SJSA1 (cell line): ENCODE data around the gene KIF26B. TPM values are rescaled to one million over a fixed set of nuclear protein-coding genes. Genes with fewer than 3 reads are reported as not detected.

Source experiments
- DNase-seq, 2 experiments: peaks; one replicate each; pipeline ENCODE4 v3.0.0-alpha.2; 2015 to 2020; ENCODE audit warnings: low spot score in 2 of 2, low read depth in 1 of 2
- H3K27ac ChIP-seq: fragments of 250-450 bp; sonication (Bioruptor Pico); 2 replicates; pipeline ENCODE4 v1.5.1; 2020; ENCODE audit warnings: mild to moderate bottlenecking, moderate library complexity
- H3K27me3 ChIP-seq: fragments of 250-450 bp; sonication (Bioruptor Pico); replicated peaks from 2 replicates; pipeline ENCODE4 v1.5.1; 2020; ENCODE audit warnings: mild to moderate bottlenecking, moderate library complexity
- H3K36me3 ChIP-seq: fragments of 250-450 bp; sonication (Bioruptor Pico); 2 replicates; pipeline ENCODE4 v1.5.1; 2020; ENCODE audit warnings: mild to moderate bottlenecking
- H3K4me1 ChIP-seq: fragments of 250-450 bp; sonication (Bioruptor Pico); replicated peaks from 2 replicates; pipeline ENCODE4 v1.6.1; 2021; ENCODE audit warnings: mild to moderate bottlenecking
- H3K4me3 ChIP-seq: fragments of 250-450 bp; sonication (Bioruptor Pico); 2 replicates; pipeline ENCODE4 v1.5.1; 2020; ENCODE audit warnings: mild to moderate bottlenecking
- H3K9me3 ChIP-seq: fragments of 250-450 bp; sonication (Bioruptor Pico); replicated peaks from 2 replicates; pipeline ENCODE4 v1.5.1; 2020; ENCODE audit warnings: mild to moderate bottlenecking
- total RNA-seq: library from RNA; depleted of rRNA; stranded (reverse); fragments of >200 nt; shearing (Covaris generic); gene quantifications from 2 replicates; pipeline ENCODE4 v1.2.3, GENCODE V29; 2014

Gene KIF26B
- total RNA-seq, 1 experiment from 2014 or later = 5.9 TPM

- H3K4me3 ChIP-seq = no peak overlapping the region
- no peak for DNase-seq
- H3K27ac ChIP-seq = no peak overlapping the region
- H3K9me3 ChIP-seq = no peaks in the 10 kb centered on the region
- no peaks in the 10 kb centered on the region for H3K27me3 ChIP-seq
- no peaks in the 10 kb centered on the region for H3K36me3 ChIP-seq
- peaks cover 8% of the 10 kb centered on the region for H3K4me1 ChIP-seq
Measured at GRCh38 chr1:245285168-245285567, 130.4 kb downstream of the KIF26B start.

GRCh38 chr1:245288796-245289195 is 134.0 kb downstream of the KIF26B start:
- Histone ChIP-seq H3K4me1 (peaks cover 10% of the 10 kb centered on the region), H3K9me3 (no peaks in the 10 kb centered on the region), H3K27ac (no peak overlapping the region), H3K36me3 (no peaks in the 10 kb centered on the region), H3K27me3 (no peaks in the 10 kb centered on the region), H3K4me3 (no peak overlapping the region)
- DNase-seq = no peak

GRCh38 chr1:245290836-245291235 is 136.1 kb downstream of the KIF26B start:
- Histone ChIP-seq H3K9me3 (no peaks in the 10 kb centered on the region), H3K27me3 (no peaks in the 10 kb centered on the region), H3K27ac (no peak overlapping the region), H3K4me1 (peaks cover 10% of the 10 kb centered on the region), H3K36me3 (no peaks in the 10 kb centered on the region), H3K4me3 (no peak overlapping the region)
- DNase-seq = no peak

GRCh38 chr1:245291351-245291750 is 136.6 kb downstream of the KIF26B start:
- no peak for DNase-seq
- Histone ChIP-seq H3K4me3 (no peak overlapping the region), H3K27ac (no peak overlapping the region), H3K9me3 (no peaks in the 10 kb centered on the region), H3K4me1 (peaks cover 10% of the 10 kb centered on the region), H3K27me3 (no peaks in the 10 kb centered on the region), H3K36me3 (no peaks in the 10 kb centered on the region)

GRCh38 chr1:245292141-245292540 is 137.4 kb downstream of the KIF26B start:
- Histone ChIP-seq H3K9me3 (no peaks in the 10 kb centered on the region), H3K27ac (no peak overlapping the region), H3K36me3 (no peaks in the 10 kb centered on the region)

GRCh38 chr1:245292553-245292952 is 137.8 kb downstream of the KIF26B start:
- DNase-seq = no peak
- Histone ChIP-seq H3K27ac (no peak overlapping the region), H3K36me3 (no peaks in the 10 kb centered on the region), H3K27me3 (no peaks in the 10 kb centered on the region), H3K9me3 (no peaks in the 10 kb centered on the region), H3K4me3 (no peak overlapping the region), H3K4me1 (peaks cover 10% of the 10 kb centered on the region)

More at GRCh38 chr1:245292141-245292540, 137.4 kb downstream of the KIF26B start:
- Histone ChIP-seq H3K4me3 (no peak overlapping the region), H3K4me1 (peaks cover 10% of the 10 kb centered on the region), H3K27me3 (no peaks in the 10 kb centered on the region)
- no peak for DNase-seq

GRCh38 chr1:245294020-245294419 is 139.2 kb downstream of the KIF26B start:
- no peaks in the 10 kb centered on the region for H3K36me3 ChIP-seq
- no peak overlapping the region for H3K4me3 ChIP-seq
- no peaks in the 10 kb centered on the region for H3K27me3 ChIP-seq
- no peaks in the 10 kb centered on the region for H3K9me3 ChIP-seq
- DNase-seq = no peak
- H3K4me1 ChIP-seq = peaks cover 3% of the 10 kb centered on the region
- no peak overlapping the region for H3K27ac ChIP-seq

GRCh38 chr1:245298781-245299180 is 144.0 kb downstream of the KIF26B start:
- peak in 1 of 2 experiments; percentile 43 for DNase-seq
- peak overlapping the region; percentile 18 for H3K4me3 ChIP-seq
- H3K27me3 ChIP-seq = no peaks in the 10 kb centered on the region
- no peak overlapping the region for H3K27ac ChIP-seq
- peaks cover 16% of the 10 kb centered on the region for H3K4me1 ChIP-seq
- no peaks in the 10 kb centered on the region for H3K9me3 ChIP-seq
- no peaks in the 10 kb centered on the region for H3K36me3 ChIP-seq

GRCh38 chr1:245301162-245301580 is 146.4 kb downstream of the KIF26B start:
- peak overlapping the region; percentile 33; the same call in 1 of the 2 replicates for H3K27ac ChIP-seq

GRCh38 chr1:245301921-245302320 is 147.1 kb downstream of the KIF26B start:
- no peak overlapping the region for H3K4me3 ChIP-seq
- H3K27me3 ChIP-seq = no peaks in the 10 kb centered on the region
- peak in 1 of 2 experiments; percentile 41 for DNase-seq
- H3K27ac ChIP-seq = peak overlapping the region; percentile 33; the same call in 1 of the 2 replicates
- H3K4me1 ChIP-seq = peaks cover 18% of the 10 kb centered on the region
- H3K36me3 ChIP-seq = no peaks in the 10 kb centered on the region
- H3K9me3 ChIP-seq = no peaks in the 10 kb centered on the region

More at GRCh38 chr1:245301162-245301580, 146.4 kb downstream of the KIF26B start:
- no peak for DNase-seq
- H3K9me3 ChIP-seq = no peaks in the 10 kb centered on the region
- peaks cover 16% of the 10 kb centered on the region for H3K4me1 ChIP-seq
- H3K27me3 ChIP-seq = no peaks in the 10 kb centered on the region
- no peaks in the 10 kb centered on the region for H3K36me3 ChIP-seq
- no peak overlapping the region for H3K4me3 ChIP-seq

- Histone ChIP-seq H3K4me1 (peaks cover 22% of the 10 kb centered on the region), H3K4me3 (no peak overlapping the region), H3K27me3 (no peaks in the 10 kb centered on the region), H3K36me3 (no peaks in the 10 kb centered on the region), H3K9me3 (no peaks in the 10 kb centered on the region), H3K27ac (no peak overlapping the region)
- DNase-seq = no peak
Measured at GRCh38 chr1:245304698-245305097, 149.9 kb downstream of the KIF26B start.

- no peak for DNase-seq
- H3K27ac ChIP-seq = no peak overlapping the region
- no peaks in the 10 kb centered on the region for H3K36me3 ChIP-seq
Measured at GRCh38 chr1:245306020-245306419, 151.2 kb downstream of the KIF26B start.

GRCh38 chr1:245306628-245307410 is 152.0 kb downstream of the KIF26B start:
- Histone ChIP-seq H3K9me3 (no peaks in the 10 kb centered on the region), H3K27ac (no peak overlapping the region), H3K4me1 (peaks cover 13% of the 10 kb centered on the region), H3K4me3 (no peak overlapping the region), H3K27me3 (no peaks in the 10 kb centered on the region), H3K36me3 (no peaks in the 10 kb centered on the region)
- no peak for DNase-seq

More at GRCh38 chr1:245306020-245306419, 151.2 kb downstream of the KIF26B start:
- H3K4me1 ChIP-seq = peaks cover 21% of the 10 kb centered on the region
- H3K9me3 ChIP-seq = no peaks in the 10 kb centered on the region
- H3K4me3 ChIP-seq = no peak overlapping the region
- no peaks in the 10 kb centered on the region for H3K27me3 ChIP-seq
